Measurements from ENCODE around the gene ZNF346.

DNA sequence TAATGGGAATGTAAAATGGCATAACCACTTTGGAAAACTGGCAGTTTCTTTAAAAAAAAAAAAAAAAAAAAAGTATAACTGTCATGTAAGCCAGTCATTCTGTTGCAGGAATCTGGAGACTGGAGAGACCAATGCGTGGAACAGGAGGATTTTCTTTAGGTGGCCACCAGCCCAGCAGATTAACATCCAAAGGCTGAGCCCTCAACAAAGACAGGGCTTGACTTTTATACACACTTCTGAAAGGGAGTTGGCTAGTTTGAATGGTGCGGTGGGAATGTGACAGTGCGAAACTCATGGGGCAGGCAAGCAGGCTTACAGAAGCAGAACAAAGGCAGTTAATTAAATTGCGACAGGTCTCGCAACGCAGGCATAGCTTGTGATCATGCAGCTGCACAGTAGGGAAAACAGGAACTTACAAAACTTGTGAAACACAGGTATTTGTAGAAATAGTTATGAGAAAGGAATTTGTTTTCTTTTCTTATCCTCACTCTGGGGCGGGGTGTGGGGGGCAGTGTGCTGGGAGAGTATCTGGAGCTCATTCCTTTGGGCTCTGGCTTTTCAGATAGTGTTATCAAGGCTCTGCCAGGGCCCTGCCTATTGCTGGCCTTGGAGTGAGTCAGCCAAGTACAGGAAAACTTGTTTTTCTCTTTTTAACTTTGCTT, 27.9 kb upstream of the ZNF346 start:
- TF ChIP-seq, protein P1, sequence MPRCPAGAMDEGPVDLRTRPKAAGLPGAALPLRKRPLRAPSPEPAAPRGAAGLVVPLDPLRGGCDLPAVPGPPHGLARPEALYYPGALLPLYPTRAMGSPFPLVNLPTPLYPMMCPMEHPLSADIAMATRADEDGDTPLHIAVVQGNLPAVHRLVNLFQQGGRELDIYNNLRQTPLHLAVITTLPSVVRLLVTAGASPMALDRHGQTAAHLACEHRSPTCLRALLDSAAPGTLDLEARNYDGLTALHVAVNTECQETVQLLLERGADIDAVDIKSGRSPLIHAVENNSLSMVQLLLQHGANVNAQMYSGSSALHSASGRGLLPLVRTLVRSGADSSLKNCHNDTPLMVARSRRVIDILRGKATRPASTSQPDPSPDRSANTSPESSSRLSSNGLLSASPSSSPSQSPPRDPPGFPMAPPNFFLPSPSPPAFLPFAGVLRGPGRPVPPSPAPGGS (CRISPR knock-in tag; IDR thresholded peaks at IDR 0.05), result no peak
- TF ChIP-seq, protein P2, sequence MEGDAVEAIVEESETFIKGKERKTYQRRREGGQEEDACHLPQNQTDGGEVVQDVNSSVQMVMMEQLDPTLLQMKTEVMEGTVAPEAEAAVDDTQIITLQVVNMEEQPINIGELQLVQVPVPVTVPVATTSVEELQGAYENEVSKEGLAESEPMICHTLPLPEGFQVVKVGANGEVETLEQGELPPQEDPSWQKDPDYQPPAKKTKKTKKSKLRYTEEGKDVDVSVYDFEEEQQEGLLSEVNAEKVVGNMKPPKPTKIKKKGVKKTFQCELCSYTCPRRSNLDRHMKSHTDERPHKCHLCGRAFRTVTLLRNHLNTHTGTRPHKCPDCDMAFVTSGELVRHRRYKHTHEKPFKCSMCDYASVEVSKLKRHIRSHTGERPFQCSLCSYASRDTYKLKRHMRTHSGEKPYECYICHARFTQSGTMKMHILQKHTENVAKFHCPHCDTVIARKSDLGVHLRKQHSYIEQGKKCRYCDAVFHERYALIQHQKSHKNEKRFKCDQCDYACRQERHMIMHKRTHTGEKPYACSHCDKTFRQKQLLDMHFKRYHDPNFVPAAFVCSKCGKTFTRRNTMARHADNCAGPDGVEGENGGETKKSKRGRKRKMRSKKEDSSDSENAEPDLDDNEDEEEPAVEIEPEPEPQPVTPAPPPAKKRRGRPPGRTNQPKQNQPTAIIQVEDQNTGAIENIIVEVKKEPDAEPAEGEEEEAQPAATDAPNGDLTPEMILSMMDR (CRISPR knock-in tag; IDR thresholded peaks at IDR 0.05), result no peak
- TF ChIP-seq POLR2A (IDR thresholded peaks at IDR 0.05; ENCODE audit: insufficient read depth in 1 of 2, low read depth in 2 of 2, low read length in 2 of 2), result no peak
